Breast epithelium (tissue), 3 donors: Measurements from ENCODE around the gene AJM1.
"Not testable (repeated sequence)": the region's sequence is repeated elsewhere in the genome, so short reads cannot be mapped to it uniquely, and the experiment has no call there.

Experiments used
- CTCF ChIP-seq, 3 donors: fragments of 450-650 bp; IDR thresholded peaks; one replicate each; pipeline ENCODE4 v1.5.1; 2016 to 2017; ENCODE audit warnings: antibody characterized with exemption in 3 of 3, mild to moderate bottlenecking in 3 of 3, moderate library complexity in 3 of 3
- POLR2AphosphoS5 ChIP-seq, 3 donors: sonication (generic); formaldehyde crosslinking; IDR thresholded peaks; one replicate each; pipeline ENCODE4 v1.6.1; 2017; ENCODE audit warnings: antibody characterized with exemption in 3 of 3

DNA sequence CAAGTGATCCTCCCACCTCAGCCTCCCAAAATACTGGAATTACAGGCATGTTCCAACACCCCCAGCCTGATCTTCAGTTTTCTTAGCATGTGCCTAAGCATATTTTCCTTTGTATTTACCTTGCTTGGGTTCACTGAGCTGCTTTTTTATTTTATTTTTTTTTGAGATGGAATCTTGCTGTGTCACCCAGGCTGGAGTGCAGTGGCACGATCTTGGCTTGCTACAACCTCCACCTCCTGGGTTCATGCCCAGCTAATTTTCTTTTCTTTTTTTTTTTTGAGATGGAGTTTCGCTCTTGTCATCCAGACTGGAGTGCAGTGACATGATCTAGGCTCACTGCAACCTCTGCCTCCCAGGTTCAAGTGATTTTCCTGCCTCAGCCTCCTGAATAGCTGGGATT is 27.3 kb downstream of the AJM1 start:
- not testable (repeated sequence) for TF ChIP-seq CTCF, POLR2AphosphoS5 (IDR thresholded peaks at IDR 0.05)
